BE2C (cell line): Measurements from ENCODE around the gene SYNPO.
A peak's percentile ranks its signal among the peaks of the same experiment; 100 is the strongest.

ENCODE experiments used
- DNase-seq: peaks from one replicate; pipeline ENCODE4 v3.0.0-alpha.2; 2020
- H3K27me3 ChIP-seq: fragments of 250-450 bp; sonication (Bioruptor Pico); 2 replicates; pipeline ENCODE4 v1.5.1; 2020; ENCODE audit warnings: mild to moderate bottlenecking
- H3K36me3 ChIP-seq: fragments of 250-450 bp; sonication (Bioruptor Pico); 2 replicates; pipeline ENCODE4 v1.5.1; 2020; ENCODE audit warnings: mild to moderate bottlenecking
- H3K4me1 ChIP-seq: fragments of 250-450 bp; sonication (Bioruptor Pico); 2 replicates; pipeline ENCODE4 v1.5.1; 2020
- H3K4me3 ChIP-seq: 2 replicates; pipeline ENCODE4 v1.5.1; 2011; ENCODE audit warnings: low read depth, low read length
- H3K9me3 ChIP-seq: fragments of 250-450 bp; sonication (Bioruptor Pico); 2 replicates; pipeline ENCODE4 v1.5.1; 2020
- TF ChIP-seq, protein P1 (sequence below): IDR thresholded peaks from 2 replicates; pipeline ENCODE4 v1.5.1; 2012; ENCODE audit warnings: mild to moderate bottlenecking, low read depth, low read length

Gene SYNPO

GRCh38 chr5:150614661-150615060 is 25.8 kb upstream of the SYNPO start:
- Histone ChIP-seq H3K36me3 (no peaks in the 10 kb centered on the region), H3K9me3 (no peaks in the 10 kb centered on the region), H3K4me3 (no peak overlapping the region), H3K27me3 (no peaks in the 10 kb centered on the region), H3K4me1 (peaks cover 48% of the 10 kb centered on the region)
- TF ChIP-seq, protein P1, sequence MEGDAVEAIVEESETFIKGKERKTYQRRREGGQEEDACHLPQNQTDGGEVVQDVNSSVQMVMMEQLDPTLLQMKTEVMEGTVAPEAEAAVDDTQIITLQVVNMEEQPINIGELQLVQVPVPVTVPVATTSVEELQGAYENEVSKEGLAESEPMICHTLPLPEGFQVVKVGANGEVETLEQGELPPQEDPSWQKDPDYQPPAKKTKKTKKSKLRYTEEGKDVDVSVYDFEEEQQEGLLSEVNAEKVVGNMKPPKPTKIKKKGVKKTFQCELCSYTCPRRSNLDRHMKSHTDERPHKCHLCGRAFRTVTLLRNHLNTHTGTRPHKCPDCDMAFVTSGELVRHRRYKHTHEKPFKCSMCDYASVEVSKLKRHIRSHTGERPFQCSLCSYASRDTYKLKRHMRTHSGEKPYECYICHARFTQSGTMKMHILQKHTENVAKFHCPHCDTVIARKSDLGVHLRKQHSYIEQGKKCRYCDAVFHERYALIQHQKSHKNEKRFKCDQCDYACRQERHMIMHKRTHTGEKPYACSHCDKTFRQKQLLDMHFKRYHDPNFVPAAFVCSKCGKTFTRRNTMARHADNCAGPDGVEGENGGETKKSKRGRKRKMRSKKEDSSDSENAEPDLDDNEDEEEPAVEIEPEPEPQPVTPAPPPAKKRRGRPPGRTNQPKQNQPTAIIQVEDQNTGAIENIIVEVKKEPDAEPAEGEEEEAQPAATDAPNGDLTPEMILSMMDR, result no peak
- DNase-seq, result no peak

GRCh38 chr5:150615141-150615699 is 25.2 kb upstream of the SYNPO start:
- TF ChIP-seq, protein P1, result no peak
- peak; percentile 59 for DNase-seq
- Histone ChIP-seq H3K9me3 (no peaks in the 10 kb centered on the region), H3K4me1 (peaks cover 49% of the 10 kb centered on the region), H3K36me3 (no peaks in the 10 kb centered on the region), H3K27me3 (no peaks in the 10 kb centered on the region), H3K4me3 (0 out of 2 replicates have a peak overlapping the region, but pooled peaks have one; percentile 15)

DNA sequence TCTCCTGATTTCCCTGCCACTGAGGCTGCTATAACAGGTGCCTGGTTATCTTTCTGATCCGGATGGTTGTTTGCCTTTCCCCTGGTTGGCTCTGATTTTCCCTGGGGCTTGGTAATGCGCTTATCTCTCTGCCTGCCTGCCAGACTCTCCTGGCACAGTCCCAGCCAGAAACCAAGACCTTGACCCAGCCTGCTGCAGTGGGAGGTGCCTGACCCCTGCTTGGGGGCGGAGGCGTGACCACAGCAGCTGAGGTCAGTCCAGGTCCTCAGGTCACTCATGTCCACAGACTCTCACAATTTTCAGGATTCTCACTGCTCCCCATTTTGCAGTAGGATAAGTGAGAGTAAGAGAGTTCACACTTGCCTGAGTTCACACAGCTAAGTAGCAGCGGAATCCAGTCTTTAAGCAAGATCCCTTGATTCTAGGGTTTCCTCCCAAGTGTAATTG is 24.4 kb upstream of the SYNPO start:
- H3K4me1 ChIP-seq, result peaks cover 49% of the 10 kb centered on the region
- no peaks in the 10 kb centered on the region for H3K9me3 ChIP-seq
- TF ChIP-seq, protein P1, result no peak
- peak; percentile 94 for DNase-seq
- H3K36me3 ChIP-seq, result no peaks in the 10 kb centered on the region
- H3K27me3 ChIP-seq, result no peaks in the 10 kb centered on the region
- H3K4me3 ChIP-seq, result peak overlapping the region; percentile 1; the same call in 1 of the 2 replicates

- TF ChIP-seq, protein P1, result no peak
- peaks cover 49% of the 10 kb centered on the region for H3K4me1 ChIP-seq
- DNase-seq, result peak; percentile 60
- no peaks in the 10 kb centered on the region for H3K9me3 ChIP-seq
- H3K36me3 ChIP-seq, result no peaks in the 10 kb centered on the region
- peak overlapping the region; percentile 1; the same call in 1 of the 2 replicates for H3K4me3 ChIP-seq
- H3K27me3 ChIP-seq, result no peaks in the 10 kb centered on the region
These were observed 24.0 kb upstream of the SYNPO start for GRCh38 chr5:150616506-150616905.

GRCh38 chr5:150618163-150618562 is 22.3 kb upstream of the SYNPO start:
- Histone ChIP-seq H3K36me3 (no peaks in the 10 kb centered on the region), H3K4me1 (peaks cover 55% of the 10 kb centered on the region), H3K9me3 (no peaks in the 10 kb centered on the region), H3K27me3 (no peaks in the 10 kb centered on the region), H3K4me3 (0 out of 2 replicates have a peak overlapping the region, but pooled peaks have one; percentile 4)
- DNase-seq, result peak; percentile 74
- TF ChIP-seq, protein P1, result no peak

DNA sequence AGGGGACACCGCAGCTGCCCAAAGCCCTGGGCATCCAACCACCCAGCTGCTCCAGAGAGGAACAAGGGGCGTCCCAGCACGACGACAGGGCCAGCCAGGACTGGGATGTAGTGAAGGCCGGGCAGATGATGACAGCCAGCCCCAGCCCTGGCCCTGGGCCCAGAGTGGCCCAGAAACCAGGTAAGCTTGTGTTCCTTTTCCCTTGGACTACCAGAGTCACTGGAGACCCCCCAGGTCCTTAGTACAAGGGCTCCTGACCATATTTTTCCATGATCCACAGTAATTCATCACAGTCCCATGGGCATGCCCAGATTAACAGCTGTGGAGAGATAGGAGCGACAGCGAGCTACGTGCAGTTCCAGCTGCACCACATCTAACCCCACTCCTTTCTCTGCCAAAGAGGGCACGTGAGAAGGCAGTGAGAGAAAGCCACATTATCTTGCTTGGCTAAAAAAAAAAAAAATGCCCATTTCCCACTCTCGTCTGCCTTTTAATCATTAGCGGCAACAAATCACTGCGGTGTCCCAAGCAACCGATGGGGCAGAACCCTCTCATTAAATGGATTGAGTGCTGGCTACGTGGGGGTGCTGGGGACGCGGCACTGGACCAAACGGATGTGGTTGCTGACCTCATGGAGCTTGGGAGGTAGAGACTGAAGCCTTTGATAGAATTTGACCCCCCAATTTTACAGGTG is 21.7 kb upstream of the SYNPO start:
- DNase-seq, result peak; percentile 78
- Histone ChIP-seq H3K9me3 (no peaks in the 10 kb centered on the region), H3K4me3 (0 out of 2 replicates have a peak overlapping the region, but pooled peaks have one; percentile 7), H3K27me3 (no peaks in the 10 kb centered on the region), H3K36me3 (no peaks in the 10 kb centered on the region), H3K4me1 (peaks cover 61% of the 10 kb centered on the region)
- TF ChIP-seq, protein P1, result no peak
